Spleen (tissue), 7 donors: Measurements from ENCODE around the gene DIP2C.

Experiments used
- CTCF ChIP-seq, 11 experiments: fragments of 200-600 bp in 7 of 11; fragments of 450-650 bp in 4 of 11; sonication (generic) in 4 of 11; IDR thresholded peaks in 8 of 11; conservative IDR thresholded peaks in 3 of 11; 1 replicate in 7 of 11; 2 replicates in 4 of 11; pipeline versions ENCODE4 v1.4.0 to v1.8.0; 2016 to 2021; ENCODE audit warnings: antibody characterized with exemption in 11 of 11, inconsistent platforms in 4 of 11, mild to moderate bottlenecking in 1 of 11
- POLR2AphosphoS5 ChIP-seq, 3 donors: sonication (generic); formaldehyde crosslinking; IDR thresholded peaks; one replicate each; pipeline ENCODE4 v1.5.1; 2017; ENCODE audit warnings: antibody characterized with exemption in 3 of 3
- donor health status: DM: no; HTN: no; CAD: no; lungs with moderate emphysema.
- donor health status: DM: no; HTN: no; CAD: no.
- donor health status: DM: no; HTN: no; CAD: no.

GRCh38 chr10:602391-603005, 87.0 kb downstream of the DIP2C start:
- TF ChIP-seq CTCF (IDR thresholded peaks at IDR 0.05 in 8 of 11, conservative IDR thresholded peaks at IDR 0.05 in 3 of 11): no peak
- no peak for TF ChIP-seq POLR2AphosphoS5 (IDR thresholded peaks at IDR 0.05)
